NCI-H748 (cell line): ENCODE results near the gene ANXA1.

Source experiments
- DNase-seq: peaks from one replicate; lab custom pipeline; 2025; ENCODE audit not compliant: unreplicated experiment; lab: John Stamatoyannopoulos, UW

ANXA1 gene

DNA sequence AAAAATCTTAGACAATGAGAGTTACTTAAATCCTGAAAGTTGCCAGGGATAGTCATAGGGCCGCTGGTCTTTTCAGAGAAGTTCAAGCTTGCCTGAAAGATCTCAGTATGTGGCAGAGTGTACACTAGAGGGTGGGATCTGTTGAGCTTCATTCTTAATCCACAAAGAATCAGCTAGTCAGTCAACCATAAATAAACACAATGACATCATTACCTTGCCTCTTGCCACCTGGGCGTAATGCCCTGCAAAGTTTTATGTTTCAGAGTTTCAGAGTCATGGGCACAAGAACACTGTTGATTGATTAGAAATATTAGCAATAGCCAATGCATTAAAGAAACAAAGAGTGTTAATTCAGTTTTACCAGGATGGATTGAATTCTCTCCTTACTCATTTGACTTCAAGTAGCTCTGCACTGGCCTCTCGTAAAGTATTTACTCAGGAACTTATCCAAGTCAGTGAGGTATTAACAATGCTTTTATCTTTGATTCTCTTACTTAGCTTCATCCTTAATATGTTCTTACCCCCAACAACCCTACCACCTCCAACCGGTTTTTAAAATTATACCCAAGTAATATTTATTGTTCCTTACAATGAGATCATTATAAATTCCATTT, 14.3 kb upstream of the ANXA1 start:
- peak; percentile 18 for DNase-seq

DNA sequence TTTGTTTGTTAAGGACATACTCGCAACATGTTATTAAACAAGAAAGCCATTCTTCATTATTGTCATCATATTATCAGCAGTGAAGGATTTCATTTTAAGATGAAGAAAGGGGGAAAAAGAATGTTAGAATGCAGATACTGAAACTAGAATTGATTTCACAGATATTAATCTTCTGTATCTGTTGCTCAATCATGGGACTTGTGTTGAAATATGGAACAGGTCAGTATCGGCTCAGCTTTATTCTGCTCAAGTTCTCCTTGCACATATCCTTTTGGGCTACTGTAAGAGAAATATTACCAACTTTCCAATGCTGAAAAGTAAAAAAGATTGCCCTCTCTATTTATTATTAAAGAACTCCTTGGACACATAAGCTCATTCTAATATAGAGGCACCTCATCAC, 13.8 kb upstream of the ANXA1 start:
- no peak for DNase-seq

DNA sequence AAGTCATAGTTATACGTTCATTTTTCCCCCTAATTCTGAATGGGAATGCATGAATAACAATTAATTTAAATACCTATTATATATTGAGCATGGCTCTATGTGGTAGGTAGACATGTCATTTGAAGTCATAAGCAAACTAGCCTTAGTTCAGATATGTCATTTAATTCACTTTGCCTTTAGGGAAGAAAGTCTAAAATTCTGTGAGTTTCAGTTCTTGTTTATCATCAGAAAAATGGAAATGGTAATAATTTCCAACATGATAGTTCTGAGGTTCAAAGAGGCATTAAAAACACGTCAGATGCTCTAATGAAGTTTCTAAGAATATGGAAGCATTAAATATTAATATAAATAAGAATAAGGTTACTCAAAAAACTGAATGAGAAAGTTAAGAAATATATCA, 13.1 kb upstream of the ANXA1 start:
- no peak for DNase-seq

DNA sequence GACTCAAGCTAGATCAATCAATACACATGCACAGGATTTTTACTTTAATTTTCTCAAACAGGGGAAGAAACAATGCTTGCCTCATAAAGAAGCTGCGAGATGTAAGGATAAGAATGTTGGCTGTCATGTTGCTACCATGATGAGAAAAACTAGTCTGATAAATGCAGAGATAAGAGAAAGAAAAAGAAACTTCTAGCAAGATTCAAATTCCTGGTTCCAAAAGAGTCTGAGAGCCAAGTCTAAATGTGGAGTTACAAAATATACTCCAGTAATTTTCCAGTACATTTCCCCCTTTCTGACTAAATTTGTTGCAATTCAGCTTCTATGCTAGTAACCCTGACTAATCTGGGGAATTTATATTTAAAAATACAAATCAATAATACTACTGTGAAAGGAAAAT, 10.4 kb upstream of the ANXA1 start:
- no peak for DNase-seq

DNA sequence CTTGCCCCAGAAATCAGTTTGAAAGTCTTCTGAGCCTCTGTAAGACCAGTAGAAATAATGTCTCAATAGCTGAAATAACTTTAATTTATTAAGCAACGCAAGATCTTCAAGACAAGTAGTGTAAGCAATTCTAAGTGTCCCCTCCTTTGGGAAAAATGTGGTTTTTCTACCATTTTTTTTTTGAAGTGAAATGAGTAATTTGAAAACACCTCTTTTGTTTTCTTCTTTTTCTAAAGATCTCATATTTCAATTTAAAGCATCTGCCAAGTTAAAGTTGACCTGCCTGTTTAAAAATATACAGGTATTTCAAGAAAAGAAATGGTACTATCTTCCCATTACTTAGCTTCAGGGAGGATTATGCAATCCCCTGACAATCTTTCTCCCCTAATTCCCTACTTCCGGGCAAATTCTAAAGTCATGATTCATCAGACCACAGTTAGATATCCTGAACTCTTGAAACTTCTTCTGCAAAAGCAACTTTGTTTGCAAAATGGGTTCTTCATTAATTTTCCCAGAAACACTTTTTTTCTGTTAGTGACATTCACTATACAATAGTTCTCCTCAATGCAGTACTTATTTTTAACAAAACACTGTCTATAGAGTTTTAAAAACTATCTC, 7.8 kb upstream of the ANXA1 start:
- no peak for DNase-seq

DNA sequence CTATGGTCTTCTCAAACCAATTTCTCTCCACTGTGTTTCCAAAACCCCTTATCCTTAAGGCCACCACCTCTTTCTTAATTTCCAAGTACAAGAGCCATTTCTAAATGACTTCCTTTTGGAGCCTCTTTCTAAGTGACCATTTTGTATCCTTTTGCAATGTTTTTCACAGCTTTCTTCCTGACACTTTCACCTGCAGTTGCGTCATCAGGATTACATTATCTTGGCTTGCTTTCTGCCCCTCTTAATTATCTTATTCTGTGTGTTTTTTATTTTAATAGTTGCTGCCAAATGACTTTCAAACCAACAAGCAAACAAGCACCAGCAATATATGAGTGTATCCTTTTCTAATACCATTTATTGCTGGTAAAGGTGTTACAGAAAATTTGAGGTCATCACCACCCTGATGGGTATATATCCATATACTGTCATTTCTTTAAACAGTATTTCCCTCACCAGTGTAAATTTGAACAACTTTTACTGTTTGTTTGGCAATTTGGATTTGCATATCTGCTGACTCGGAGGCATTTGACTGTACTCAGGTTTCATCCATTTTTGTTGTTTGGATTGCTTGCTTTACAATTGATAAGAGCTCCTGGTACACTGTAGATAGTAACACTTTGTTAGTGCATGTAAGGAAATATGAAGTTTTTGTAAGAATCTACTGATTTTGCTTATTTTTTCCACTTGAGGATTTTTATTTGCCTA, 5.4 kb upstream of the ANXA1 start:
- DNase-seq = peak; percentile 4

DNA sequence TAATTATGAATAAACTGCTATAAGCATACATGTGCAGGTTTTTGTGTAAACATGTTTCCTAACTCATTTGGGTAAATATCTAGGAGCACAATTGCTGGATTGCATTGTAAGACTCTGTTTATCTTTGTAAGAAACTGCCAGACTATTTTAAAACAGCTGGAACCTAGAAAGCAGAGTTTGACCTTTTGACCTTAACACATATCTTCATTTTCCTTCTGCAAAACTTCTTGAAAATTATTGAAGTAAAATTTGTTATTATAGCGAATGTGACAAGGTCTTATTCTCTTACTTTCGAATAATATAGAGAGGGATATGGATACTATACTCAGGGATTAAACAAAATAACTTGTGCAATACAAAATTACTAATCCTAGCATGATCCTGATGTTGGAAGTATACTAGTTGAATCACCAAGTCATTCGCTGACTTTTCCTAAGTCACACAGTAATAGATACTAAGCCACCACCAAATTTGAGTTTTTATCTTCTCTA, 3.2 kb upstream of the ANXA1 start:
- no peak for DNase-seq

DNA sequence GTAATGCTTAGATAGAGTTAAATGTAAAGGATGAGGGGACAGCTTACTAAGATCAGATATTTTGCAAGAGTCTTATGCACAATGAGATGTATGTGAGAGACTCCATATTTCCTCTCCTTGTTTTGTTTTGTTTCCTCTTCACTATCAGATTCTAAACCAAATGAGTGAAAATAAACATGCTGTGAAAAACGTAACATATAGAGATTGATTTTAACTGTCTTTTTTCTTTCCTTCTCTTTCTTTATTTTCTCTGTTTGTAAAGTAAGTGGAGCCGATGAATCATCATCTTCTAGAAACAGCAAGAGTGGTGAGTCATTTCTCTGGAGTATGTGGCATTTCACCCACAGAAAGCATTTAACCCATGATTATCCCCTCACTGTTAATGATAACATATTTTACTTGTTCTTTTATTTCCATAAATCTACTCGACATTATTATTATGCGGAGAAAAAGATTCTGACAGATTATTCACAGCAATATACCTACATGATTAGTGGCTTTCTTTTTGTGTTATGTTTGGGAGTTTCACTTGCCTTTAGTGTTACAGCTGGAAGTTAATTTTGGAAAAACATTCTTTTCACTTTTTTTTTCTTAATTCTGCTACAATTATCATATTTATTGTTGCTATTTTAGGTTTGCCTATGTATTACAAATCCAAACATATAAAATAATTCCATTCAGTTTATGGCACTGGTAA, 2.1 kb upstream of the ANXA1 start:
- DNase-seq = no peak

DNA sequence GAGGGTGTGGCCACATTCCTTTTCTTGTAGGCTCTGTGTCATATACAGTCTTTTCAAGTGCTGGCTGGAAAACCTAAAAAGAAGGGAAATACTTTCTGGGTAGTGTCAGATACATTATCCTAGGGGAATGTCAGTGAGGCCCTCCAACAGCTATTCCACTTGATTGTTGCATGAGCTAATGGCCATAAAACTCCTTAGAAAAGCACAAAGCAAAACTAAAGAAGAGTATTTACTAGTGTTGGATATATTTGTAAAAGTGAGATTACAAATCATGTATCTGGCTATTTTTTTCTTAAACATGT, 829 bp downstream of the ANXA1 start:
- no peak for DNase-seq

DNA sequence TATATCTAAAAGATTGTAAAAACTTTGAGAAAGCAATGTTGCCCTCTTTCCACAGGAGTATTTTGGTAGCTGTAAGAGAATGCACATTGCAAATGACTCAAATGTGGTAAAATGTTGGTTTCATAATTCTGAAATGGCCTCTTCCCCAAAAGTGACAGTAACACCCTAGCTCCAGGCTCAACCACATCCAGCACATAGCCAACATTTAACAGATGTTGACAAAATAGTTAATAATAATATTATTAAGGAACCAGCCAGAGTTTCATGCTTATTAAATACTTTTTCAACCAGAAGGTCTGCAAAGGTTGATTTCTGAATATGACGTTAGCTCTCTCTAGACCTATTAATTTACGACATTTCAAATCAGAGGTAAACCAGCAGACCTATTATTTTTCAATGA, 1.3 kb downstream of the ANXA1 start:
- no peak for DNase-seq

DNA sequence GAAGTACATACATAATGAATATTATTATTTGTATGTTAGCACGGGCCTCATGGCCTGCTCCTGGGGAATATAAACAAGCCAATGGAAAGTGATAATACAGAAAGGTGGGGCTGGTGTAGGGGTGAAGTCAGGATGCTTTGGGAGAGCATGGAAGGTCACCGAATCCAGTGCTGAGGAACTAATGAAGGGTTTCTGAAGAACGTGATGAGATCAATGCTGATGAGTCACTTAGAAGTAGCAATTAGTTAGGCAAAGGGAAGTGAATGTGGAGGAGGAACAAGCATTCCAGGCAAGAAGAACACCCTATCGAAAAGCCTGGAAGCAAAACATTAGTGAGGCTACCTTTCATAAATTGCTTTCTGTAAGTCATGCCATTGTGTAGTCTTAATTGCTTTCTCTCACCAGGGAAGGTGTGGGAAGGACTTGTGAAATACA, 2.1 kb downstream of the ANXA1 start:
- DNase-seq = no peak

DNA sequence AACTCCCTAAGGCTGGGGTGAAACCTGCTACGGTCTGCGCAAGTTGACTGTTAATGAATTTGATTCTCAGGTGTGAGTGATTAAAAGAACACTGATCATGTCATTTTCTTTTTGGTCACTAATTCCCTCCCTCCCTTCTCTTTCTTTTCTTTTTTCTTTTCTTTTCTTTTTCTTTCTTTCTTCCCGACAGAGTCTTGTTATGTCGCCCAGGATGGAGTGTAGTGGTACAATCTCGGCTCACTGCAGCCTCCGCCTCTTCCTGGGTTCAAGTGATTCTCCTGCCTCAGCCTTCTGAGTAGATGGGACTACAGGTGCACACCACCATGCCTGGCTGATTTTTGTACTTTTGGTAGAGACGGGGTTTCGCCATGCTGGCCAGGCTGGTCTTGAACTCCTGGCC, 2.6 kb downstream of the ANXA1 start:
- no peak for DNase-seq

DNA sequence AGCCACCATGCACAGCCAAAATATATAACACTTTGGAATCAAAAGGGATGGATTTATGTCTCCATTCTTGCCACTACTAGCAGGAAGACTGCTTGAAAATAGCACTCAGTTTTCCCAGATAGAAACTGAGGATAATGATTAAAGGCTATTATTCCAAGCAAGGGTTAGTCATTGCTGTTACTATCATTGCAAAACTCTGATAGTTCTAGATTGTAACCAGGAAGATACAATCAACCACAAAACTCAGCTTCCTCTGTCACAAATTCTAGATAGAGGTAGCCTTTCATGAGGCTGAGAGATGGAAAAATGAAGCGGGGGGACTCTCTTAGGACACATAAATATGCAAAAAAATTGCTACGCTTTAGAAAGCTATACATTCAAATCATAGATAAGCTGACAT, 3.1 kb downstream of the ANXA1 start:
- no peak for DNase-seq

DNA sequence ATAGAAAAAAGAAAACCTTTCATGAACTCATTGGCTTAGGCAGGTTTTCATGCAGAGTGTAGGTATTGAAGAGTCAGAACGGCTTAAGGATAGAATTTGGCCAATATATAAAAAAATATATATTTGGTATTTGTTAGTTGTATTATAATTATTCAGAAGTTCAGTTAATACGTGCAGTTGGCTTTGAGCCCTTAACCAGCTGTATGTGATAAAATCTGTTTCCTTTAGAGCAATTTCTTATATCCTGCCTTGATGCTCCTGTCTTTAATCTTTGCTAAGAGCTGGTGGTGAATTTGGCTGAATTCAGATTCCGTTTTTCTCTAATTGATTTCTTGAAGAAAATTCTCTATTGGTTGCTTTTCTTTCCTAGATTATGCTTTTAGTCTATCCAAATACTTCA, 3.7 kb downstream of the ANXA1 start:
- no peak for DNase-seq

DNA sequence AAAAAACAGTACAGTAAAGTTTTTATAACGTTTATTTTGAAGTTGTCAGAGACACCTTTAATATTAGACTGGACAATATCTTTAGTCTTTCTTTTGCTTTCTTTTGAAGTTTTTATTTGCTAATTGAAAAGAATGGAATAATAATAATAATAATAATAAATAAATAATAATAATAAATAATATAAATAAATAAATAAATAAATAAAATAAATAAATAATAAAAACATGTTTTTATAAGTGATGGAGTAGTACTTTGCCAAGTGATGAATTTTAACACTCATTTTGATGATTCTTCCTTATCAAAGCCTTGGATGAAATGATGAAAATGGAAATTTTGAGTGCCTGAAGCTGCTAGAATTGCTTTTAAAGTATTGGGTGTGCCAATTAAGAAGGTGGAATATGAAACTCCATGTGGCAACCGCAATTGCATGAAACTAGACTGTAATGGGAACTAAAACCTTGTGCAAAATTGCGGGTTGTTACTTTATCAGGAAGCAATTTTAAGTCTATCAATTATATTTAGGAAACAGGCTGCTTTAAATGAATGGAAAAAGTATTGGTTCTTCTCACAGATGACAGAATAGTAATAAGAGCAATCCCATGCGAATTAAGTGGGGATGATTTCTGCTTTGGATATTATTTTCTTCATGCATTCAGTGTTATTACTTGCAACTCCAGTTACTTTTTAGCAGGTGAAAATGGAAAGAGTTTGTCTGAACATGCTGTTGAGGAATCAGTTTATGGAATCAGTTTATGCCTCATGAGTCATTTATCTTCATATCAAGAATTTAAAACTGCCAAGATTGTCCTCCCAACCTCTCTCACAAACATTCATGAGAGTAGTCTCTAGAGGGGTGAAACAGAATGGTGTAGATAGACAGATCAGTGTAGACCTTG, 4.6 kb downstream of the ANXA1 start:
- no peak for DNase-seq

DNA sequence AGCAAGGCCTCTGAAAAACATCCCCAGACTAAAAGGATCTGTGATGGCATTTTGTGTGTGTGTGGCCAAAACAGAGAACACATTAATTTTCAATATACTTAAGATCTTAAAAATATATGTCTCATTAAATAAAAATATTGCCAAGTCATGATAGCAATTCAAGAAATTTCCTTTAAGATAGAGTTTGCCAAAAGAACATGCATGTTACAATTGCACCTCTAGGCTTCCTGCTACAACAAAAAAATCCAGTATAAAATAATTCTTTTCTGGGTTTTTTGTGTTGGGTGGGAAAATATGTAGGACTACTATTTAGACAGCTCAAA, 5.2 kb downstream of the ANXA1 start:
- no peak for DNase-seq

DNA sequence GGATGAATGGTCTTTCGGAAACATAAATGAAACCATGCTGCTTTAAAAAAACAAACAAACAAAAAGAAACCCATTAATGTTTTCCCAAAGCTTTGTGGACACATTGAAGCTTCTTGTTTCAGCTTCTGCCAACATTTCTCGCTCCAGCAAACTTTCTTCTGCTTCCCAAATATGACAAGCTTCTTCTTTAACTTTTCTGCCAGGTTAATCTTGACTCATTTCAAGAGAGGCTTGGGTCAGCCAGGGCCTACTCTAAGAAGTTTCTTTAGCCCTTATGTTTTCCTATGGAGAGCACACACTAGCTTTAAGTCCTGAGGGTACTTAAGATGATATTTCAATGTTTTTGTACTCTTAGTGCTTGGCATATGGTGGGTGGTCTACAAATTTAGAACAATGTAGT, 6.1 kb downstream of the ANXA1 start:
- DNase-seq = no peak

DNA sequence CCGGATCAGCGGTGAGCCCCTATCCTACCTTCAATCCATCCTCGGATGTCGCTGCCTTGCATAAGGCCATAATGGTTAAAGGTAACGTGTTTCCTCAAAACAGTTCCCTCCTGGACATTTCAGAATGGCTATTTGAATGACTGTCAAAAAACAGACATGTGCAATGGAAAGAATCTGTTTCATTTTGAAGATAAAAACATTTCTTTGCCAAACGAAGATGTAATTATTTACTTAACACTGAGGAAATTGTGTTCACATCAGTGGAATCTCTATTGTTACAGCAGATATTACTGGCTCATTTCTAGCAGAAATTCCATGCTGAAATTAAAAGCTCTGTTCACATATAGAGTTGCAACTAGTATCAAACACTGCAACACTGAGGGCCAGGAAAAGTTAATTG, 7.1 kb downstream of the ANXA1 start:
- no peak for DNase-seq

DNA sequence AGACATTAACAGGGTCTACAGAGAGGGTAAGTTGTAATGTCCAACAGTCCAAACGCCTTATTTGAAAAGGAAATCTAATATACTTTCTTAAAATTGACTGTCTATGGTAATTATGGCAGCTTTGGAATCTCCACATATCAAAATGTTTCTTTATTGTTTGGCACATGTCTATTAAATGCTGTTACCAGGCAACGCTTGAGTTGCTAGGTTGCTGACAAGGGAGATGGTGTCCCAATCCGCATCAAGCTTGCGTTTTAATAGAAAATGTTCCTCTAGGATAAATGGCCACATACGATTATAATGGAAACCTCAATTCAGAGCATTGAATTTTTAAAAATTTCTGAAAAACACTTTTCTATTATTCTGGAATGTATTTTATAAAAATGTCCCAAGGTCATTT, 9.2 kb downstream of the ANXA1 start:
- peak; percentile 14 for DNase-seq

DNA sequence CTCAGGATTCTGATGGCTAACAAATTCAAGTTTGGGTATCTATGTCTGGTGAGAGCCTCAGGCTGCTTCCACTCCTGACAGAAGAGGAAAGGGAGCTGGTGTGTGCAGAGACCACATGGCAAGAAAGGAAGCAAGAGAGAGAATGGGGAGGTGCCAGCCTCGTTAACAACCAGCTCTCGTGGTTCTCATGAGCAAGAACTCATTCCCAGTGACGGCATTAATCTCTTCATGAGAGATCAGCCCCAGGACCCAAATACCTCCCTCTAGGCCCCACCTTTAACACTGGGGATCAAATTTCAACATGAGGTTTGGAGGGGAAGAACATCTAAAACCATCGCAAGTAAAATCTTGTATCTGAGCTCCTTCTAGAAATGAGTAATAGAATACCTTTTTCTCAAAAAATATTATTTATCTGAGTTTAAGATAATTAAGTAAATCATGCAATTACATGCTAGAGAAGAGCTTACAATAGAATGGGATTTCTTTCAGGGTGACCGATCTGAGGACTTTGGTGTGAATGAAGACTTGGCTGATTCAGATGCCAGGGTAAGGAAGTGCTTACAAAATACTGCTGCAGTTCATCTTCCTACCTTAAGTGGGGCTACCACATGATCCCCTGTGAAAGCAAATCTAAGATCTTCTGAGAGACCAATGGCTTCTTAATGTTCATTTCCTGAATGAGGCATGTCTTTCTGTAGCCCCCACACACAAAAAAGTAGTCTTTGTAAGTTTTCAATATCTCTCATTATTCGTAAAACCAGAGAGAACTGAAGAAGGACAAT, 11.5 kb downstream of the ANXA1 start:
- no peak for DNase-seq
